GM18508 (cell line): Measurements from ENCODE around the gene NAXD.
"Not testable (repeated sequence)": the region's sequence is repeated elsewhere in the genome, so short reads cannot be mapped to it uniquely, and the experiment has no call there.

Source experiments
- ATAC-seq: cut with Tn5 transposase; IDR thresholded peaks from one replicate; pipeline ENCODE4 v1.9.1; 2021; ENCODE audit warnings: moderate number of reproducible peaks; ENCODE audit not compliant: insufficient read depth, unreplicated experiment

Gene NAXD

GRCh38 chr13:110661256-110661655 is 45.9 kb downstream of the NAXD start:
- ATAC-seq: no peak

GRCh38 chr13:110662091-110662490 is 46.7 kb downstream of the NAXD start:
- no peak for ATAC-seq

- no peak for ATAC-seq
These were observed 47.6 kb downstream of the NAXD start for GRCh38 chr13:110662777-110663443.

- ATAC-seq: no peak
These were observed 48.1 kb downstream of the NAXD start for GRCh38 chr13:110663491-110663890.

GRCh38 chr13:110664041-110664440 is 48.7 kb downstream of the NAXD start:
- no peak for ATAC-seq

GRCh38 chr13:110664673-110665072 is 49.3 kb downstream of the NAXD start:
- ATAC-seq: no peak

GRCh38 chr13:110665491-110666254 is 50.3 kb downstream of the NAXD start:
- ATAC-seq: no peak

- no peak for ATAC-seq
These were observed 50.8 kb downstream of the NAXD start for GRCh38 chr13:110666255-110666533.

- ATAC-seq: no peak
These were observed 53.7 kb downstream of the NAXD start for GRCh38 chr13:110669036-110669435.

- not testable (repeated sequence) for ATAC-seq
These were observed 54.5 kb downstream of the NAXD start for GRCh38 chr13:110669814-110670213.

- peak; percentile 63 for ATAC-seq
These were observed 61.5 kb downstream of the NAXD start for GRCh38 chr13:110676595-110677587.

GRCh38 chr13:110677731-110678545 is 62.6 kb downstream of the NAXD start:
- no peak for ATAC-seq

GRCh38 chr13:110680852-110681251 is 65.5 kb downstream of the NAXD start:
- no peak for ATAC-seq

- ATAC-seq: no peak
These were observed 66.7 kb downstream of the NAXD start for GRCh38 chr13:110681868-110682550.

GRCh38 chr13:110682746-110683145 is 67.4 kb downstream of the NAXD start:
- ATAC-seq: no peak

GRCh38 chr13:110683203-110683883 is 68.0 kb downstream of the NAXD start:
- ATAC-seq: no peak

GRCh38 chr13:110683921-110684320 is 68.6 kb downstream of the NAXD start:
- ATAC-seq: no peak

- ATAC-seq: no peak
These were observed 69.2 kb downstream of the NAXD start for GRCh38 chr13:110684388-110685056.
